Measurements from ENCODE around the gene TMEM135. TPM values are rescaled to one million over a fixed set of nuclear protein-coding genes. Genes with fewer than 3 reads are reported as not detected.

The TMEM135 gene
- total RNA-seq, 1 donor from 2014 or later: 24.7 TPM

DNA sequence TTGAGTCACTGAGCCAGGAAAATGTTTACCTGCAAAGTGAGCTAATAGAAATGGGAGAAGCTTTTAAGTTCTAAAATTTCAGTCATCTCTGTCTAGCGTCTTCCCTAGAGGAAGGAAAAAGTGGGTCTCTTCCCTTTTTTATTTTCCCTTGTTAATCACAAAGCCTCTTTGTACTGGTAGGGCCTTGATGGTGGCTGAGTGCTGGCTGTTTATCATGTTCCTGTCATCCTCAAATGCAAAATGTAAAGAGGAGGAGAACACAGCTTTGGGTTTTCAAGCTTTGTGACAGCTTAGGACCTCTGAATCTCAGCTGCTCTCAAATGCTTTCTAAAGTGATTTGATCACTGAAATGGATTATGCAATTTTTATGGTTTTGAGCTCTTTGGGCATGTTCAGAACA is 222.0 kb downstream of the TMEM135 start:
- H3K9me3 Mint-ChIP-seq (ENCODE audit: unreplicated experiment): peaks cover 3% of the 10 kb centered on the region
- no peaks in the 10 kb centered on the region for H3K27me3 Mint-ChIP-seq (ENCODE audit: unreplicated experiment)
- peaks cover 10% of the 10 kb centered on the region for H3K36me3 Mint-ChIP-seq (ENCODE audit: unreplicated experiment)
- no peak for DNase-seq (ENCODE audit: extremely low spot score, unreplicated experiment)
- TF ChIP-seq, protein P1, sequence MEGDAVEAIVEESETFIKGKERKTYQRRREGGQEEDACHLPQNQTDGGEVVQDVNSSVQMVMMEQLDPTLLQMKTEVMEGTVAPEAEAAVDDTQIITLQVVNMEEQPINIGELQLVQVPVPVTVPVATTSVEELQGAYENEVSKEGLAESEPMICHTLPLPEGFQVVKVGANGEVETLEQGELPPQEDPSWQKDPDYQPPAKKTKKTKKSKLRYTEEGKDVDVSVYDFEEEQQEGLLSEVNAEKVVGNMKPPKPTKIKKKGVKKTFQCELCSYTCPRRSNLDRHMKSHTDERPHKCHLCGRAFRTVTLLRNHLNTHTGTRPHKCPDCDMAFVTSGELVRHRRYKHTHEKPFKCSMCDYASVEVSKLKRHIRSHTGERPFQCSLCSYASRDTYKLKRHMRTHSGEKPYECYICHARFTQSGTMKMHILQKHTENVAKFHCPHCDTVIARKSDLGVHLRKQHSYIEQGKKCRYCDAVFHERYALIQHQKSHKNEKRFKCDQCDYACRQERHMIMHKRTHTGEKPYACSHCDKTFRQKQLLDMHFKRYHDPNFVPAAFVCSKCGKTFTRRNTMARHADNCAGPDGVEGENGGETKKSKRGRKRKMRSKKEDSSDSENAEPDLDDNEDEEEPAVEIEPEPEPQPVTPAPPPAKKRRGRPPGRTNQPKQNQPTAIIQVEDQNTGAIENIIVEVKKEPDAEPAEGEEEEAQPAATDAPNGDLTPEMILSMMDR (IDR thresholded peaks at IDR 0.05): no peak
- no peak overlapping the region for H3K4me3 Mint-ChIP-seq (ENCODE audit: unreplicated experiment)
- H3K4me1 Mint-ChIP-seq (ENCODE audit: unreplicated experiment): peaks cover 30% of the 10 kb centered on the region
- no peak overlapping the region for H3K27ac Mint-ChIP-seq (ENCODE audit: unreplicated experiment)

DNA sequence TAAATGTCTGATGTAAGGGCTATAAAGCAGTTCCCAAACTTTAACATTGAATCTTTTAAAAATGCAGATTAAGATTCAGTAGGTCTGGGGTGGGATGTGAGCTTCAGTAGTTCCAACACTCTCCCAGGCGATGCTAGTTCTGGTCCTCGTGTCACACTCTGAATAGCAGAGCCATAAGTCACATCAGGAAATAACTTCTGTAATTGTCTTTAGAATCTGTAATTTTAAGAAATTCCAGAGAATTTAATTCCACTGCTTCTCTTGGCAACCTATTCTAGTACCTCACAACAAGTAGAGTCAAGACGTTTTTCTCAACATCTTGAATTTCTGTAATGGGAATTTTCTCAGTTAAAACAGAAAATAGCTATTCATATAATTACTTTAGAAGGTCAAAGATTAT is 223.1 kb downstream of the TMEM135 start:
- TF ChIP-seq, protein P1 (IDR thresholded peaks at IDR 0.05): no peak
- no peak for DNase-seq (ENCODE audit: extremely low spot score, unreplicated experiment)
- H3K27ac Mint-ChIP-seq (ENCODE audit: unreplicated experiment): peak overlapping the region; percentile 56
- H3K4me1 Mint-ChIP-seq (ENCODE audit: unreplicated experiment): peaks cover 41% of the 10 kb centered on the region
- peaks cover 3% of the 10 kb centered on the region for H3K9me3 Mint-ChIP-seq (ENCODE audit: unreplicated experiment)
- H3K27me3 Mint-ChIP-seq (ENCODE audit: unreplicated experiment): no peaks in the 10 kb centered on the region
- no peak overlapping the region for H3K4me3 Mint-ChIP-seq (ENCODE audit: unreplicated experiment)
- peaks cover 9% of the 10 kb centered on the region for H3K36me3 Mint-ChIP-seq (ENCODE audit: unreplicated experiment)

DNA sequence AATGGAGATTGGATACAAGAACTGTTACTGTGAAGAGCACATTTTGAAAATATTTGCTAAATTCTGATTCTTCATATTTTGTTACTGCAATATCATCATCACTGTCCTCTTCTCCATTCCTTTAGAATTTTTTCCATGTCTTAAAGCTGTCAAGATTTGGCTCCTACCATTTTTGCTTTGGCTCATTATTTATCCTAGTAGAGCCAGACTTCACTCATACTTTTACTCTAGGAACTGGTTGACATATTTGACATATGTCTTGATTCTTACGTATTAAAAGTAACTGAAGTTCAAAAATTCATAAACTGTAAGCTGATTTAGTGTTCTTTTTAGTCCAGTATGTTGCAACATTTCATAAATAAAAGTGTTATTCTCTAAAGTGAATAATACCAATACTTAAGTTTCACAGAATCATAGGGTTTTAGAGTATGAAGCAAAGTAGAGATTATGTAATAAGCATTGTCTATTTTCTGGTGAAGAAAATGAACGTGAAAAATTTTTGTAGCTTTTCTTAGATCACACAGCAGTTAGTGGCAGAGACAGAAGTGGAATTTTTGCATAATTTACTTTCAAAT is 225.6 kb downstream of the TMEM135 start:
- Mint-ChIP-seq H3K36me3 (ENCODE audit: unreplicated experiment) (peaks cover 6% of the 10 kb centered on the region), H3K4me1 (ENCODE audit: unreplicated experiment) (peaks cover 58% of the 10 kb centered on the region), H3K9me3 (ENCODE audit: unreplicated experiment) (no peaks in the 10 kb centered on the region), H3K27me3 (ENCODE audit: unreplicated experiment) (no peaks in the 10 kb centered on the region), H3K27ac (ENCODE audit: unreplicated experiment) (no peak overlapping the region), H3K4me3 (ENCODE audit: unreplicated experiment) (no peak overlapping the region)
- no peak for DNase-seq (ENCODE audit: extremely low spot score, unreplicated experiment)
- TF ChIP-seq, protein P1 (IDR thresholded peaks at IDR 0.05): no peak

DNA sequence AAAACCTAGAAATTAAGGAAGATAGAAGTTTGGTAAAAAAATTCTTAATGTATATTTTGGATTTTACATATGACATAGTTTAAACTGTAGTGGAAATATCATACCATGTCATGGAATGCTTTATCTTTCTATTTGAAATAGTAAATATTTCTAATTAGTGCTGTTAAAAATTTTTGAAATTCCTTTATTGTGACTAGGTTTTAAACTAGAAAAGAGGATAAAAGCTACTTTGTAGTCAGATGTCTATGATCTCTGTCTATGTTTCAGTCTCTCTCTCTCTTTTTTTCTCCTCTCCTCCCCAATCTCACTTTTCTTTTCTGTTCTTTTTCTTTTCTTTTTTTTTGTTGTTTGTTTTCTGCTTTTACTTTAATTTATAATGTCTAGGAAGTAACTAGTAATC is 226.2 kb downstream of the TMEM135 start:
- Mint-ChIP-seq H3K36me3 (ENCODE audit: unreplicated experiment) (peaks cover 4% of the 10 kb centered on the region), H3K27ac (ENCODE audit: unreplicated experiment) (peak overlapping the region; percentile 42), H3K27me3 (ENCODE audit: unreplicated experiment) (no peaks in the 10 kb centered on the region), H3K4me1 (ENCODE audit: unreplicated experiment) (peaks cover 58% of the 10 kb centered on the region), H3K4me3 (ENCODE audit: unreplicated experiment) (no peak overlapping the region), H3K9me3 (ENCODE audit: unreplicated experiment) (no peaks in the 10 kb centered on the region)
- no peak for DNase-seq (ENCODE audit: extremely low spot score, unreplicated experiment)
- TF ChIP-seq, protein P1 (IDR thresholded peaks at IDR 0.05): no peak

DNA sequence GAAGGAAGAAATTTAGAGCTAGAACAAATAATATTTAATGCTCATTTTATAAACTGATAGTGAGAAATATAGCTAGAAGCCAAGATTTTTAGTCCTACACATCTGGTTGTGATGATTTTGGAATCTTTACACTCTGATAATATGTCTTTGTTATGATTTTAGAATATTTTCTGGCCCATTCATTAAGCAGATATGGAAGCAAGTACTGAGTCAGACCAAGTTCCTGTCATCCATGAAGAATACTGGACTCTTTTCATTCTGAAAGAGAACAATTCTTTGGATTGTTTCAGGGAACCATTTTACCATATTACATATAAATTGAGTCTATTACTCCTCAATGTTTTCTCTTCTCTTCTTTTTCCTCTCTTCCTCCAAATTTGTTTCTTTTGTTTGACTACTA is 227.4 kb downstream of the TMEM135 start:
- Mint-ChIP-seq H3K9me3 (ENCODE audit: unreplicated experiment) (no peaks in the 10 kb centered on the region), H3K36me3 (ENCODE audit: unreplicated experiment) (peaks cover under 1% of the 10 kb centered on the region), H3K27me3 (ENCODE audit: unreplicated experiment) (no peaks in the 10 kb centered on the region), H3K4me3 (ENCODE audit: unreplicated experiment) (no peak overlapping the region), H3K4me1 (ENCODE audit: unreplicated experiment) (peaks cover 55% of the 10 kb centered on the region), H3K27ac (ENCODE audit: unreplicated experiment) (peak overlapping the region; percentile 83)
- TF ChIP-seq, protein P1 (IDR thresholded peaks at IDR 0.05): no peak
- DNase-seq (ENCODE audit: extremely low spot score, unreplicated experiment): no peak

Data from osteocyte (in vitro differentiated cells).